ENCODE results near the gene GLYR1.

The GLYR1 gene

GRCh38 chr16:4833584-4833983 lies 13.5 kb downstream of the GLYR1 start:
- no peak overlapping the region for H3K4me3 ChIP-seq (replicated peaks; ENCODE audit: low read depth, low read length)
- H3K27me3 ChIP-seq (replicated peaks; ENCODE audit: control insufficient read depth, insufficient read depth, low read length): no peaks in the 10 kb centered on the region
- peaks cover 30% of the 10 kb centered on the region for H3K36me3 ChIP-seq (ENCODE audit: control insufficient read depth, insufficient read depth, low read length)
- TF ChIP-seq CTCF (IDR thresholded peaks at IDR 0.05; ENCODE audit: insufficient read depth, low read length, poor library complexity, severe bottlenecking): no peak
- DNase-seq (ENCODE audit: extremely low read depth, insufficient read length): no peak

- H3K27me3 ChIP-seq (replicated peaks; ENCODE audit: control insufficient read depth, insufficient read depth, low read length): no peaks in the 10 kb centered on the region
- H3K4me3 ChIP-seq (replicated peaks; ENCODE audit: low read depth, low read length): no peak overlapping the region
- H3K36me3 ChIP-seq (ENCODE audit: control insufficient read depth, insufficient read depth, low read length): peaks cover 31% of the 10 kb centered on the region
- no peak for TF ChIP-seq CTCF (IDR thresholded peaks at IDR 0.05; ENCODE audit: insufficient read depth, low read length, poor library complexity, severe bottlenecking)
- DNase-seq (ENCODE audit: extremely low read depth, insufficient read length): no peak
Measured at GRCh38 chr16:4832698-4833343, 14.3 kb downstream of the GLYR1 start.

GRCh38 chr16:4831616-4832015 lies 15.5 kb downstream of the GLYR1 start:
- H3K4me3 ChIP-seq (replicated peaks; ENCODE audit: low read depth, low read length): no peak overlapping the region
- H3K36me3 ChIP-seq (ENCODE audit: control insufficient read depth, insufficient read depth, low read length): peaks cover 35% of the 10 kb centered on the region
- no peak for TF ChIP-seq CTCF (IDR thresholded peaks at IDR 0.05; ENCODE audit: insufficient read depth, low read length, poor library complexity, severe bottlenecking)
- H3K27me3 ChIP-seq (replicated peaks; ENCODE audit: control insufficient read depth, insufficient read depth, low read length): no peaks in the 10 kb centered on the region
- no peak for DNase-seq (ENCODE audit: extremely low read depth, insufficient read length)

GRCh38 chr16:4830408-4830807 lies 16.7 kb downstream of the GLYR1 start:
- H3K36me3 ChIP-seq (ENCODE audit: control insufficient read depth, insufficient read depth, low read length): peaks cover 35% of the 10 kb centered on the region
- no peak for TF ChIP-seq CTCF (IDR thresholded peaks at IDR 0.05; ENCODE audit: insufficient read depth, low read length, poor library complexity, severe bottlenecking)
- DNase-seq (ENCODE audit: extremely low read depth, insufficient read length): no peak
- no peak overlapping the region for H3K4me3 ChIP-seq (replicated peaks; ENCODE audit: low read depth, low read length)
- H3K27me3 ChIP-seq (replicated peaks; ENCODE audit: control insufficient read depth, insufficient read depth, low read length): no peaks in the 10 kb centered on the region

GRCh38 chr16:4828567-4829321 lies 18.3 kb downstream of the GLYR1 start:
- H3K36me3 ChIP-seq (ENCODE audit: control insufficient read depth, insufficient read depth, low read length): peaks cover 41% of the 10 kb centered on the region
- no peak for DNase-seq (ENCODE audit: extremely low read depth, insufficient read length)
- no peaks in the 10 kb centered on the region for H3K27me3 ChIP-seq (replicated peaks; ENCODE audit: control insufficient read depth, insufficient read depth, low read length)
- TF ChIP-seq CTCF (IDR thresholded peaks at IDR 0.05; ENCODE audit: insufficient read depth, low read length, poor library complexity, severe bottlenecking): no peak
- H3K4me3 ChIP-seq (replicated peaks; ENCODE audit: low read depth, low read length): no peak overlapping the region

All from GM06990 (cell line).